ENCODE data around the gene SERPINB2. TPM values are rescaled to one million over a fixed set of nuclear protein-coding genes. Genes with fewer than 3 reads are reported as not detected.

The SERPINB2 gene
- total RNA-seq, 4 donors from 2014 or later = 1.2 to 14.5 (median 3.0) TPM

GRCh38 chr18:63882333-63883141, 5.0 kb upstream of the SERPINB2 start:
- H3K4me1 ChIP-seq = no peaks in the 10 kb centered on the region
- H3K9me3 ChIP-seq = no peaks in the 10 kb centered on the region
- peak; percentile 34 for ATAC-seq
- H3K27me3 ChIP-seq = no peaks in the 10 kb centered on the region
- WGBS, 2 donors (ENCODE audit: low coverage in 1 of 2) = 40 to 46% methylated on average over 8 of the region's 8 CpGs
- no peak for TF ChIP-seq CTCF (IDR thresholded peaks at IDR 0.05)
- TF ChIP-seq EP300 (IDR thresholded peaks at IDR 0.05) = no peak
- no peak for TF ChIP-seq POLR2A (IDR thresholded peaks at IDR 0.05)
- no peak for TF ChIP-seq POLR2AphosphoS5 (IDR thresholded peaks at IDR 0.05)
- no peak overlapping the region for H3K27ac ChIP-seq
- no peaks in the 10 kb centered on the region for H3K36me3 ChIP-seq
- H3K4me3 ChIP-seq = no peak overlapping the region

GRCh38 chr18:63883617-63884016, 3.9 kb upstream of the SERPINB2 start:
- H3K4me1 ChIP-seq = no peaks in the 10 kb centered on the region
- TF ChIP-seq POLR2AphosphoS5 (IDR thresholded peaks at IDR 0.05) (no peak), EP300 (IDR thresholded peaks at IDR 0.05) (no peak)
- no peak overlapping the region for H3K27ac ChIP-seq
- no peaks in the 10 kb centered on the region for H3K36me3 ChIP-seq
- no peak for ATAC-seq
- no peaks in the 10 kb centered on the region for H3K27me3 ChIP-seq
- H3K4me3 ChIP-seq = no peak overlapping the region
- no peaks in the 10 kb centered on the region for H3K9me3 ChIP-seq

- no peaks in the 10 kb centered on the region for H3K9me3 ChIP-seq
- H3K4me1 ChIP-seq = no peaks in the 10 kb centered on the region
- no peaks in the 10 kb centered on the region for H3K36me3 ChIP-seq
- H3K27me3 ChIP-seq = no peaks in the 10 kb centered on the region
- no peak overlapping the region for H3K27ac ChIP-seq
- H3K4me3 ChIP-seq = no peak overlapping the region
- no peak for TF ChIP-seq EP300 (IDR thresholded peaks at IDR 0.05)
- no peak for ATAC-seq
- 0 to 10% methylated on average over 1 of the region's 1 CpG for WGBS, 2 donors (ENCODE audit: low coverage in 1 of 2)
Observed at GRCh38 chr18:63888470-63889190, 1.1 kb downstream of the SERPINB2 start.

DNA sequence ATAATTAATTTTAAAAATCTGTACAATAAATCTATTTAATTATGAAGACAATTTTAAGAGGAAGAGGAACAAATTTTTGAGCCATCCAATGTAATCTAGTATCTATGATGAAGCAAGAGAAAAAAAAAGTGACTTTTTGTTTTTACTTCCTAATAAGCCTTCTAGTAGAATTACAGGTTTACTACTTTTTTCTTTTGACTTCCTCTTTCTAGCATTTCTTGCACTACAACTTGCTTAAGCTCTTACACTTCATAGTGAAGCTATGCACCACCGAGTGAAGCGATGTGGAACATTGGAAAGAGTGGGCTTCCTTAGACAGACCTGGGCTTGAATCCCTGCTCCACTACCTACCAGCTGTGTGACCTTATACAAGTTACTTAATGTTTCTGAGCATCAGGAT, 2.1 kb downstream of the SERPINB2 start:
- Histone ChIP-seq H3K9me3 (no peaks in the 10 kb centered on the region), H3K27me3 (no peaks in the 10 kb centered on the region), H3K36me3 (no peaks in the 10 kb centered on the region), H3K27ac (no peak overlapping the region), H3K4me3 (no peak overlapping the region), H3K4me1 (no peaks in the 10 kb centered on the region)
- no peak for TF ChIP-seq EP300 (IDR thresholded peaks at IDR 0.05)
- TF ChIP-seq CTCF (IDR thresholded peaks at IDR 0.05) = no peak
- ATAC-seq = no peak
- 94 to 100% methylated on average over 2 of the region's 2 CpGs for WGBS, 2 donors (ENCODE audit: low coverage in 1 of 2)

DNA sequence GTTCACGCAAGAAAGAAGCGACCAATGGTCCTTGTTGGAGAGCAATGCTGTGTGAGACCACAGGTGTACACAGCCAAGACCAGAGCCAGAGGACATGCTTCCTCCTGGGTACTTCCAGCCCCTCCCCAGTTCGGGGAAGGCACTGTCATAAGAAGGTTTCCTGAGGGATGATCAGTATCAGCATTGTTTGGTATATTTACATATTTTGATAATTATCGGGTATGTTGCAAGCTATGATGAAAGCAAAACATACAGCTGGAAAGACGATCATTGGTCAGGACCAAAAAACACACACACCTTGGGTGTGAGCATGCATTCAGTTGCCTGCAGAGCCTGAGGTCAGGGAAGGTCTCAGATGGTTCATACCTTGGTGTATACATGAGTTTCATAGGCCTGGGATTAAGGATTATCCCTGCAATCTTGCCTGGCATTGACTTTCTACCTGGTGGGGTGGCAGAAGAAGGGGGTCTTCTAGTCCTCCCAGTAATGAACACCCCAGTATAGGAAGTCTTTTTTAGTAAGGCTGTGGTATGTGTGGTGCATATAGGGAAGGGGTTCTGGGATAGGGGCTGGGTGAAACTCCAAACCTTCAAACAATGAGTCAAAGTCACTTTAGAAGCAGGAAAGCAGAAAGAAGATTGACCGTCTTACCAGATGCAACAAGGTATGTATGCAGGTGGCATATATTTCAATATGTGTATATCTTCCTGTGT, 2.9 kb downstream of the SERPINB2 start:
- H3K27ac ChIP-seq = no peak overlapping the region
- no peak for ATAC-seq
- H3K4me3 ChIP-seq = no peak overlapping the region
- H3K27me3 ChIP-seq = no peaks in the 10 kb centered on the region
- no peaks in the 10 kb centered on the region for H3K4me1 ChIP-seq
- TF ChIP-seq EP300 (IDR thresholded peaks at IDR 0.05) (no peak), POLR2A (IDR thresholded peaks at IDR 0.05) (no peak), POLR2AphosphoS5 (IDR thresholded peaks at IDR 0.05) (no peak), CTCF (IDR thresholded peaks at IDR 0.05) (no peak)
- WGBS, 2 donors (ENCODE audit: low coverage in 1 of 2) = 70 to 73% methylated on average over 5 to 6 of the region's 6 CpGs
- H3K36me3 ChIP-seq = no peaks in the 10 kb centered on the region
- H3K9me3 ChIP-seq = no peaks in the 10 kb centered on the region
